NAMALWA (cell line): ENCODE data around the gene KRT8.
"Not testable (repeated sequence)": the region's sequence is repeated elsewhere in the genome, so short reads cannot be mapped to it uniquely, and the experiment has no call there.

Experiments used
- DNase-seq: peaks from one replicate; pipeline ENCODE4 v3.0.0-alpha.2; 2015; ENCODE audit warnings: low spot score

Gene KRT8

DNA sequence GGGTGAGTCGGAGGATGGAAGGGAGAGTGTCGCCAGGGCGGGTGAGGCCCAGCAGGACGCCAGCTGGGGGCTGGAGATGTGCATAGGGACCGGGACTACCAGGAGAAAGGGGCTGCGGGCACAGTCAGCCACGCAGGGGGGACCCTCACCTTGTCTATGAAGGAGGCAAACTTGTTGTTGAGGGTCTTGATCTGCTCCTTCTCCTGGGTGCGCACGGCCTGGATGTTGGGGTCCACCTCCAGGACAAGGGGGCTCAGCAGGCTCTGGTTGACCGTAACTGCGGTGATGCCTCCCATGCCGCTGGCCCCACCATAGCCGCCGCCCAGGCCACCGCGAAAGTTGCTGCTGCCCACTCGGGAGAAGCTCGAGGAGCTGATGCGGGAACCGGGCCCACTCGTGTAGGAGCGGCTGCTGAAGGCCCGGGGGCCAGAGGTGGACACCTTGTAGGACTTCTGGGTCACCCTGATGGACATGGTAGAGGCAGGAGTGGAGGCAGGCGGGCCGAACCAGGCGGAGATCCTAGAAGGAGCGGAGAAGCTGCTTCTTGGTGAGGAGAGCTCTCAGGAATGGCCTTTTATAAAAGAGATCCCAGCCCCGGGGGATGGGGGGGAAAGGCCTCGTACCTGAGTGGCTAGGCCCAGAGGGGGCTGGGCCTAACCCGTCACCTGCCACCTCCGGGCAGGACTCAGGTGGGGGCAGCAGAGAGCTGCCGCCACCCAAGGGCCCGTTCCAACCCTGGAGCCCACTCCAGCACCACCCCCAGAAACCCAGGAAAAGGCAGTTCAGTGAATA, at the start of gene KRT8:
Gene KRT8 (minus strand): TSS at position 568 of the 792 bp plus-strand sequence. CDS start 95 bp downstream, at position 473.
- not testable (repeated sequence) for DNase-seq

DNA sequence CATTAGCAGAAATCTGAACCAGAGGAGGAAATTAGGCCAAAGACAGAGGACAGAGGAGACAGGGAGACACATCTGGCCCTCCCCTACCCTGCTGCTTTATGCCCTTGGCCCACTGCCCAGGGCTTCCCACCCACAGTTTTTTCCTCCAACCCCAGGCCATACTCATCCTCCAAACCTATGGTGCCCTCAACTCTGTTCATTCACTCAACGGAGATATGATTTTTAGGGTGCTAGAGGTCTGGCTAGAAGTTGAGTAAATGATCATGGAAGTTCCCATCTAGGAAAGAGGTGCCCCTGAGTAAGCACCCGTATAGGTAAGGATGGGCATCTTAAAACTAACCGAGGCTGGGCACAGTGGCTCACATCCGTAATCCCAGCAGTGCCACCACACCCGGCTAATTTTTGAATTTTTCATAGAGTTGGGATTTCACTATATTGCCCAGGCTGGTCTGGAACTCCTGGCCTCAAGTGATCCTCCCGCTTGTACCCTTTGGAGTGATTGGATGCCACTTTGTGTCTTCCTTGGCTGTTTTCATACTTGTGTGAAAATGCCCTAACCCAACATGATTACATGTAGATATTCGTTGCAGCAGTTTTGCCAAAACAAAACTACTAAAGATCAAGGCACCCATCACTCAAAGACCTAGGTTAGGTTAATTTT, 48.4 kb upstream of the KRT8 start:
- no peak for DNase-seq

DNA sequence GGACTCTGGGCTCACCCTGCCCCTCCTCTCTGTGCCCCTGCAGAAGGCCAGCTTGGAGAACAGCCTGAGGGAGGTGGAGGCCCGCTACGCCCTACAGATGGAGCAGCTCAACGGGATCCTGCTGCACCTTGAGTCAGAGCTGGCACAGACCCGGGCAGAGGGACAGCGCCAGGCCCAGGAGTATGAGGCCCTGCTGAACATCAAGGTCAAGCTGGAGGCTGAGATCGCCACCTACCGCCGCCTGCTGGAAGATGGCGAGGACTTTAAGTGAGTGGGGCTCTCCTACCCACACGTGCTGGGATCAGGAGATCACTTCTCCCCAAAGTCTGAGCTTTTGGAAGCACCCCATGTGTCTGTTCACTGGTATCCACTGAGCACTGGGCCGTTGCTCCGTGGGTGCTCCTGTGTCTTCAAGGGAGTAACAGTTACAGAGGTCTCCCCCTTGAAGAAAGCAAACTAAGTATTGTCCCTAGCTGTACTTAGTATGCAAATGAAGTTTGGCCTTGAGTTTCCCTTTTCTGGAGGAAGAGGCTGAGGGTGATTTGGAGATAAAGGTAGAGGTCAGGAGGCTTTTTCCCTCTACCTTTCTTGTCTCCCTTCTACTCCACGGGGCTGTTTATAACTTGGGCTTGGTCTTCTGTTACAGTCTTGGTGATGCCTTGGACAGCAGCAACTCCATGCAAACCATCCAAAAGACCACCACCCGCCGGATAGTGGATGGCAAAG, 47.4 kb upstream of the KRT8 start:
- no peak for DNase-seq

DNA sequence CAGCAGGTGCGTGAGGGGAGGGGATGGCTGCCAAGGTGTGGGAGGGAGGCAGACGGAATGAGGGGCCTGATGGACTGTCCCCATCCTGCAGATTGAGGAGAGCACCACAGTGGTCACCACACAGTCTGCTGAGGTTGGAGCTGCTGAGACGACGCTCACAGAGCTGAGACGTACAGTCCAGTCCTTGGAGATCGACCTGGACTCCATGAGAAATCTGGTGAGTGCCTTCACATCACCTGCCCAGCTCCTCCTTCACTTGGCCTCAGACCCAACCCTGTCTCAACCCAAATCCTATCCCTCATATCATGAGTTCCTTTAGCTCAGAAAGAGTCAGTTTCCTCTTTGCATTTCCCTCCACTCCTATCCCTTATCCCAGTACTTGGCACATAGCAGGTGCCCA, 46.8 kb upstream of the KRT8 start:
- DNase-seq = no peak

DNA sequence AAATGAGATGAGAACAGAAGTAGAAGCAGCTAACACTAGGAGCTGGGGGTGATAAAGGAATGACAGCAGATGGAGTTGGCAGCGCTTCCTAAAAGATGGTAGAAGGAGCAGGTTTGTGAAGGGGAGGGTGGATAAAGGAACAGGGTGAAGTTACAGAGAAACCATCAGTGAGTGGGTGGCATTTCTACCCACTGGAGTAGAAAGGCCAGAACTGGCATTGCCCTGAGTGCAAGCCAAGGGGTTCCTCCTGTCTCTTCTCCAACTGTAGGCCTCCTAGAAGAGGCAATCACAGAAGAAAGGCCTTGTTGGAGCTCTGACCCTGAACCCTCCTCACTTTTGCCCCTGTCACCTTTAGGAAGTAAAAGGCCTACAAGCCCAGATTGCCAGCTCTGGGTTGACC, 46.2 kb upstream of the KRT8 start:
- no peak for DNase-seq

DNA sequence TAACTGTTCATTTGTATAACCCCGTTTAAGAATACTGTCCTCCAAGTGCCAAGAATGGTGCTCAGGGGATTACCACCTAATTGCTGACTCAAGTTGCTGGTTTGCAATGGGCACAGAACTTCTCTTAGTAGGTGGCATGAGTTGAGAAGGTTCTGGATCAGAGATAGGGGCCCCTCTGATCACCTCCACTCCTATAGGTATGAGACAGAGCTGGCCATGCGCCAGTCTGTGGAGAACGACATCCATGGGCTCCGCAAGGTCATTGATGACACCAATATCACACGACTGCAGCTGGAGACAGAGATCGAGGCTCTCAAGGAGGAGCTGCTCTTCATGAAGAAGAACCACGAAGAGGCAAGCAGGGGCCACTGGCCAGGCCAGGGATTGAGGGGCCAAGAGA, 45.7 kb upstream of the KRT8 start:
- DNase-seq = no peak

DNA sequence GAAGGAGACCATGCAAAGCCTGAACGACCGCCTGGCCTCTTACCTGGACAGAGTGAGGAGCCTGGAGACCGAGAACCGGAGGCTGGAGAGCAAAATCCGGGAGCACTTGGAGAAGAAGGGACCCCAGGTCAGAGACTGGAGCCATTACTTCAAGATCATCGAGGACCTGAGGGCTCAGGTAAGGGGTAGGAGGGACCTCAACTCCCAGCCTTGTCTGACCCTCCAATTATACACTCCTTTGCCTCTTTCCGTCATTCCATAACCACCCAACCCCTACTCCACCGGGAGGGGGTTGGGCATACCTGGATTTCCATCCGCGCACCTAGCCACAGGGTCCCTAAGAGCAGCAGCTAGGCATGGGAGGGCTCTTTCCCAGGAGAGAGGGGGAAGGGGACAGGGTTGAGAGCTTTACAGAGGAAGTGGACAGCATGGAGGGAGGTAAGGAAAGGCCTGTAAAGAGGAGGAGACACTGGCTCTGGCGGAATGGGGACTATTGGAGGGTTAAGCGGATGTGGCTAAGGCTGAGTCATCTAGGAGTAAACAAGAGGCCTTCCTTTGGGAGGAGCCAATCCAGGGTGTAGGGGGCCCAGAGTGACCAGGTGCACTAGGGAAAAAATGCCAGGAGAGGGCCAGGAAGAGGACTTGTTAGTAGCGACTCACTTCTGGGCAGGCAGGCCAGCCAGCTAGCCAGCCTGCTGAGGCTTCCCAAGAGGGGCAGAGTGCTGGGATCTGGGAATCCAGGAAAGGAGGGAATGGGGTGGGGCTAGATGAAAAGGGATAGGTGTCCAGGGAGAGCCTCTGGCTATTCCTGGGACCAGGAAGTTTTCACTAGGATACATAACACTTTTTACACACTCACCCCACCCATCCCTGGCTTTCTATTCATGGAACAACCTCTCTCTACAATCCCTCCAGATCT, 44.8 kb upstream of the KRT8 start:
- no peak for DNase-seq

DNA sequence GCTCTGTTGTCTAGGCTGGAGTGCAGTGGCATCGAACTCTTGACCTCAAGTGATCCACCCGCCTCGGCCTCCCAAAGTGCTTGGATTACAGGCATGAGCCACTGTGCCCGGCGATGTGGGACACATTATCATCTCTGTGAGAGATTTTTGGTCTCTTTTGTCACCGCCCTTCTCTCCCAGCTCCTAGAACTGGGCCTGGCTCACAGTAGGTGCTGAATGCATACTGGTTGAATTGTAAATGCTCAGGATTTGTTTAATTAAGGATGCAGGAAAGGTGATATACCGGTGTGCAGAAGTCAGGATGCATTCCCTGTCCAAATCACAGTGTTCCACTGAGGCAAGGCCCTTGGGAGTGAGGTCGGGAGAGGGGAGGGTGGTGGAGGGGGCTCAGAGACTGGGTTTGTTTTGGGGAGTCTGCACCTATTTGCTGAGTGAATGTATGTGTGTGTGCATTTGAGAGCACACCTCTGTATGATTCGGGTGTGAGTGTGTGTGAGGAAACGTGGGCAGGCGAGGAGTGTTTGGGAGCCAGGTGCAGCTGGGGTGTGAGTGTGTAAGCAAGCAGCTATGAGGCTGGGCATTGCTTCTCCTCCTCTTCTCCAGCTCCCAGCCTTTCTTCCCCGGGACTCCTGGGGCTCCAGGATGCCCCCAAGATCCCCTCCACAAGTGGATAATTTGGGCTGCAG, 43.0 kb upstream of the KRT8 start:
- no peak for DNase-seq

DNA sequence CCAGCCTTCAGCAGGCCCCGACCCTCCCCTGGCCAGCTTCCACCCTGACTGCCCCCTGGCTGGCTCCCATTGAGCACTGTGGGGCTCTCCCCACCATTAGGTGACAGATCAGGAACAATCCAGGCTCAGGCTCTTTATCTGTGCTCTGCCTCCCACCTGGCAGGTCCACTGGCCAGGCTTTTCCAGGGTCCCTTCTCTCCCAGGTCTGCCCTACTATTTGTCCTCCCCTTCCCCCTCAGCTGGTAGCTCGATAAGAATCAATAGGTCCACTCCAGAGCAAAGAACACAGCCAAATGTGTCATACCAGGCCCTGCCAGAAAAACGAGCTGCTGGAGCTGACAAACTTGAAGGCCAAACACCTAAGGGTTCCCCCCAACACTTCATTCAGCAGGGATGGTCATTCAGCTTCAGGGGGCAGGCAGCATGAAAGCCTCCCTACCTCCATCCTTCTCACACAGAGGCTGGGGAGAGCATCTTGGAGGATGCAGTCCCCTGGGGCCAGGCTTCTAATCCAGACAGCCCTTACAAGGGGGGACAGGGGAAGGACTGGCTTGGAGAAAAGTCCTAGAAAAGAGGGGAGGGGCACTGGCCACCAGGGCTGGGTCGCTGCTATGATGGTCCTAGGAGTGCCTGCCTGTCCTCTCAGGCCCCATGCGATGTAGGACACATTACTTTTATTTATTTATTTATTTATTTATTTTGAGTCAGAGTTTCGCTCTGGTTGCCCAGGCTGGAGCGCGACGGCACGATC, 42.1 kb upstream of the KRT8 start:
- DNase-seq = no peak

DNA sequence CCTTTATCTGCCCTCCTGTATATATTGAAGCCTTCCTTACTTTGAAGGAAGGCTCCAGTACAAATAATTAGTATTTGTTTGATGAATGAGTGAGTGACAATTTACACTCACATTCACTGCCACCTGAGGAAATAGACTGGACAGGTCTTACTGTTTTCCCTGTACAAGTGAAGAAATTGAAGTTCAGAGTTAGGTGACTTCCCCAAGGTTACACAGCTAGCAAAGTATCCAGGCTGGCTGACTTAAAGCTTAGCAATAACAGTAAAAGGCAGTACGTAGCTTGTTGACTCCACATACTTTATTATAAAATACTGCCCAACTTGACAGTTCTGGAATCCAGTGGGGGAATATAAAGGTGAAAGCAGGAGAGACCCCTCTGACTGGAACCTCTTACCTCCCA, 41.5 kb upstream of the KRT8 start:
- no peak for DNase-seq

DNA sequence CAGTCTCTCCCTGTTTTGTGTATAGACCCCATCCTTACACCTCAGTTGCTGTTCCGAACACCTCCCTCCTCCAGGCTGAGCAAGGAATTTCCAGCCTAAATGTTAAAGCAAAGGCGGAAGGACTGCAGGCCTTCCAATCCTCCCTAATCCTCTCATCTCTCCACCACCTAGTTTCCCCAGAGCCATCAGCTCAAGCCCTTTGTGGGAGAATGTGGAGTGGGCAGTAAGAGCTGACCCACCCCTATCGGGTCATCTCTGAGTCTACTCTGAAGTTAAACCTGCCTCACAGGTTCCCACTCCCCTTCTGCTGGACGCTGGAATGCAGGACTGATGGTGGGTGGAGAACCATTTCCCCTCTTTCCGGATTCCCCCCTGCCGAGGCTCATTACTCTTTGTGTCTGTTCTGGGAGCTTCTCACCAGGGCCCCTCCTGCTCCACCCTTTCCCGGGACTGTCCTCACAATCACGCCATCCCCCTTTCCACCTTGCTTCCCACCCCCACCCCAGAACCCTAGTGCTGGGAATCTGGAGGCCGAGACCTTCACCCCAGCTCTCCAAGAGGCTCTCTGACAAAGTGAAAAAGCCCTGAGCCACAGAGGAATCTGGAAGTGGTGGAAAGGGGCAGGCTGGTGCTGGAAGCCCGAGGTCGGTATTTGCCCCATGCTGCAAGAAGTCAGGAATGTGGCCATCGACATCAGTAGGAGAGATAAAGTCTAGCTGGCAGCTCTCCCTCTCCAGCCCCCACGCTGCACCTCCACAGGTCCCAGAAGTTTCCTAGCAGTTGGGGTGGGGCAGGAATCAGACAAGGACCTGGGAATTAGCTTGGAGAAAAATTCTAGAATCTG, 40.7 kb upstream of the KRT8 start:
- DNase-seq = no peak

DNA sequence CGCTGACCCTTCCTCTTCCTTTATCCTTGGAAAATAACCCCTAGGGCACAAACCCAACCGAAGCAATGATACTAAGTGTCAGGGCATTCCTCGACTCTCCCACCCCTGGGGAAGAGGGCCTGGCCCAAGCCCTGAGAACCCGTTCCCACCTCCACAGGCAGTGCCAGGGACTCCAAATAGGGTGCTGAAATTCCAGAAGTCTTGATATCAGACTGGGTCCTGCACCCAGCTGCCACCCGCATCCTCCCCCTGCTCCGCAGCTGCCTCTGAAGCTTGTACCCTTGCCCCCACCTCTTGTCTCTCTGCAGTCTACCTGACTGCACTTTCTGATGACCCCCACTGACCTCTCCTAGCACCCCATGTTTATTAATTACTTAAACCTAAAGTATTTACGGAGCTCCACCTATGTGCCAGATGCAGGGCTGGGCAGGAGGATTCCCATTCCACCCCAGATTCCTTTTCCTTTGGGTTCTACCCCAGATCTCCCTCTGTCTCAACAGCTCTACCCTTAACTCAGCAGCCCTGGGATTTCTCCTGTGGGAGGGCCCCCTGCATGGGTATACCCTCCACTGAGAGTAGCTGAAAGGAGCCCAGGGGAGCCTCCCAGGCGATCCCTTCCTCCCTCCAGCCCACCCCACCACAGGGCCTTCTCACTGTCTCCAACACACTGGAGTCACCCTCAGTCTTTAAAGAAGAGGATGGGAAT, 40.0 kb upstream of the KRT8 start:
- DNase-seq = no peak

DNA sequence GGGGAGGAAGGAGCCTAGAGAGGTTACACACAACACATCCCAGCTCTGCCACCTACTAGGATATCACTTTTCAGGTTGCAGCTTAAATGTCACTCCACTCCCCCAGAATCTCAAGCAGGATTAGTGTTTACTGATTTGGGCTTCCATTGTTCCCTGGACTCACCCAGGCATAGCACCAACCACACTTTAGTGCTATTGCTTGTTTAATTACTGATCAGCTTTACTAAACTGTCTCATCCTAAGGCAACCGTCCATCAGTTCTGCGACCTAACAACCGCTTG, 38.0 kb upstream of the KRT8 start:
- DNase-seq = no peak

DNA sequence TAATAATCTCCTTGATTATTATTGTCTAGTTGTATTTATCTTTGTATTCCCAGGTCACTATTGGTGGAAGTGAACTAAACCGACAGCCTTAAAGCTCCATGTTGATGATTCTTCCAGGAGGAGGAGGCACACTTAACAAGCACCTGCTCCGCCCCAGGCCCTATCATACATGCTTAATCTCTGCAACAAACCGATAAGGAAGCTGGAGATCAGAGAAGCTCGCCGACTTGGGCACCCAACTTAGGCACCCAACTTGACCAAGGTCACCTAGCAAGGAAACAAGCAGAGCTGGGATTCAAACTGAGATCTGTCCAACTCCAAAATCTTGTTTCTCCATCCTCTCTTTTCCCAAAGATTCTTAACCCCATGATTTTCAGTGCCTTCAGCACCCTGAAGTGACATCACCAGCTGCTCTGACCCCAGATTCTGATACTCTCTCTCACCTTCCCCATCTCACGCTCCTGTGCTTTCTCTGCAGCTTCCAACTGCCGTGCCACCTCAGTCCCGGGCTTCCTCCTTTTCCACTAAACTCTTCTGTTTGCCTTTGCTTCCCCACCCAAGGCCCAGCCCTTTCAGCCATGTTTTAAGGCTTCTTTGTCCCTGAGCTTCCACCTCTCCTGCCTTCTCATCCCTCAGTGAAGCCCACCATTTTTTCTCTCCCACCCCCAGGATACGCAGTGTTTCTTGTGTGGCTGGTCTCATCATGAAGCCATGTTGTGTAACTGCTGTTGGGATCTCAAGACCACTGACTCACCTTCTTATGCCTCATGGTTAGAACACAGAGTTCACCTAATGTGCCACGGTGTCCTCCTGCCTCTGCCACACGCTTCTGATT, 37.4 kb upstream of the KRT8 start:
- no peak for DNase-seq

DNA sequence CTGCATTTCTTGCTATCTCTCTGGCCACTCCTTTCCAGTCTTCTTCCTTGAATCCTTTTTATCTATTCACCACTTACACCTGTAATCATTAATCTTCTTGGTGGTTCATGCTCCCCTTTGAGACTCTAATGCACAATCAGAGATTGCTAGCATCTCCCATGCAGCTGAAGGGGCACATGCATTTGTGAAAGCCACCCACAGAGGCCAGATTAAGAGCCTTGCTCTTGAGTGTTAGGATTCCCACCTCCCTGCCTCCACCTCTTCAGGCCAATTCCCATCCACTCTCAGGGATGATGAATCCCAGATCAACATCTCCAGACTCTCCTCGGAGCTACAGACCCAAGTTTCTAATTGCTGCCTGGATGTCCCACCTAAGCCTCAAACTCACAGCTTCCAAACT, 24.7 kb upstream of the KRT8 start:
- DNase-seq = no peak

DNA sequence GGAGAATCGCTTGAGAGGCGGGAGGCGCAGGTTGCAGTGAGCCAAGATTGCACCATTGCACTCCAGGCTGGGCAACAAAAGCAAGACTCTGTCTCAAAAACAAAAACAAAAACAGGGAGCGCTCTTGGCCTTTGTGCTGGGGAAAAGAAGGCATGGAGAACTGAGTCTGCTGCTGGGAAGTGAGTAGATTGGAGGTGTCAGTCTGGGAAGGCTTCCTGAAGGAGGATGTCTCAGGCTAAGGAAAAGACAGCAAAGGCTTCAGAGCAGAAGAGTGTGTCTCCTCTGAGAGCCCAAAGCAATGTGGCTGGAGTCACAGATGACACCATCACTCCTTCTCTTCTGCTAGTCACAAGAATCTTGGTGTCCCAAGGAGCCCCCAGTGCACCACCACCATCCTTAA, 23.1 kb upstream of the KRT8 start:
- DNase-seq = no peak

DNA sequence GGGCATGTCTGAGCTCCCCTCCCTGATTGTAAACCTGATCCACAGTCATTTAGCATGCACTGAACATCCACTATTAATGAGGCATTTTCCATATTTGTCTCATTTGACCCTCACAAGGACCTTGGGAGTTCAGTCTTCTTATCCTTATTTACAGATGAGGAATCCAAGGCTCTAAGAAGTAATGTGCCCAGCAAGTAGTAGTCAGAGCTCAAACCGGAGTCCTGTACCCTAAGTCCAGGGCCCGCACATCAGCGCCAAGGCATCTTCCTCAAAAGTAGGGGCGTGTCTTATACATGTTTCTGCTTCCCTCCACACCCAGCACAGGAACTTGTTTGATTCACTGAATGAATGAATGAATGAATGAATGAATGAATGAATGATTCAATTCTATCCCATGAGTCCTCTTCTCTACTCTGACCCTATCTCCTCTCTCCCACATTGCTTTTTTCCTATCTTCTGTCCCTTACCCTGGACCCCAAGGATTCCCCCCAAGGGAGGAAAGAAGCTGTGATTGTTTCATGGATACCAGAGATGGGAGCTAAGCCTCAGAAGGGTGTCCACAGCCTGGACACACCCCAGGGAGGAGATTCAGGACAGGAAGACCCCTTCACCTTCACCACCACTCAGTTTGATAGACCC, 21.8 kb upstream of the KRT8 start:
- no peak for DNase-seq
